Effector memory CD8-positive, alpha-beta T cell (primary cell): ENCODE results near the gene ACACA.

Experiments
- ATAC-seq: fragments of 150-1000 bp; cut with Tn5 transposase; replicated peaks from 2 replicates; pipeline ENCODE4 v1.10.0; 2021; ENCODE audit warnings: mild to moderate bottlenecking, moderate library complexity
- DNase-seq, 3 experiments: peaks; one replicate each; pipeline ENCODE4 v3.0.0; 2021
- H3K27ac Mint-ChIP-seq, 2 donors: one replicate each; pipeline ENCODE4 v1.8.0; 2022; ENCODE audit warnings: mild to moderate bottlenecking in 2 of 2, mixed read lengths in 2 of 2, moderate library complexity in 2 of 2
- H3K27me3 Mint-ChIP-seq, 2 donors: one replicate each; pipeline ENCODE4 v1.8.0; 2022; ENCODE audit warnings: mixed read lengths in 2 of 2
- H3K36me3 Mint-ChIP-seq: one replicate; pipeline ENCODE4 v1.8.0; 2022; ENCODE audit warnings: mild to moderate bottlenecking, moderate library complexity, mixed read lengths; ENCODE audit not compliant: insufficient read depth
- H3K4me1 Mint-ChIP-seq, 2 donors: one replicate each; pipeline ENCODE4 v1.8.0; 2022; ENCODE audit warnings: low read depth in 2 of 2, mixed read lengths in 2 of 2
- H3K4me3 Mint-ChIP-seq, 2 donors: one replicate each; pipeline ENCODE4 v1.8.0; 2022; ENCODE audit warnings: mild to moderate bottlenecking in 2 of 2, mixed read lengths in 2 of 2, moderate library complexity in 2 of 2
- H3K9me3 Mint-ChIP-seq, 2 donors: one replicate each; pipeline ENCODE4 v1.8.0; 2022; ENCODE audit warnings: mixed read lengths in 2 of 2

Gene ACACA

GRCh38 chr17:37212179-37212578 lies 194.5 kb downstream of the ACACA start:
- Mint-ChIP-seq H3K27me3 (no peaks in the 10 kb centered on the region), H3K4me3 (no peak overlapping the region), H3K27ac (no peak overlapping the region), H3K36me3 (peaks cover 4% of the 10 kb centered on the region), H3K4me1 (no peaks in the 10 kb centered on the region), H3K9me3 (no peaks in the 10 kb centered on the region)
- no peak for ATAC-seq
- no peak for DNase-seq

DNA sequence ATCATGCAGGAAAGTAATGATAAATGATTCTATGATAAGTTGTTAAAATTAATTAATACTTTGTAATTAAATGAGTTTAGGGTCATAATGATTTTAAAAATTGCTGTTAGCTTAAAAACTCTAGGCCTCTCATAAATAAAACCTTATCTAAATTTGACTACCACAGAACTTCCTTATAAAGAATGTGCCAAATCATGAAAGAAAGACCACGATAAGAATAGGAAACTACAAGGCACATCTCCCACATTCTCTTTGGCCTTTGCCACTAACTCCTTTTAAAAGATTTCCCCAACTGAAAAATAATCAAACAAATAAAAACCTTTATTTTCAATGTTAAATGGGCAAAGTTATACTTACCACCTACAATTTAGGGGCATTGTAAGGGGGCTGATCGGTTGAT lies 195.5 kb downstream of the ACACA start:
- H3K4me1 Mint-ChIP-seq, result no peaks in the 10 kb centered on the region

GRCh38 chr17:37207103-37207502 lies 199.5 kb downstream of the ACACA start:
- Mint-ChIP-seq H3K27ac (no peak overlapping the region), H3K9me3 (no peaks in the 10 kb centered on the region), H3K36me3 (peaks cover 8% of the 10 kb centered on the region), H3K27me3 (no peaks in the 10 kb centered on the region), H3K4me1 (no peaks in the 10 kb centered on the region), H3K4me3 (no peak overlapping the region)
- ATAC-seq, result no peak
- no peak for DNase-seq

More for the DNA sequence above, 195.5 kb downstream of the ACACA start:
- no peak for DNase-seq
- H3K36me3 Mint-ChIP-seq, result no peaks in the 10 kb centered on the region
- no peaks in the 10 kb centered on the region for H3K27me3 Mint-ChIP-seq
- H3K27ac Mint-ChIP-seq, result no peak overlapping the region
- H3K4me3 Mint-ChIP-seq, result no peak overlapping the region
- ATAC-seq, result no peak
- H3K9me3 Mint-ChIP-seq, result no peaks in the 10 kb centered on the region

DNA sequence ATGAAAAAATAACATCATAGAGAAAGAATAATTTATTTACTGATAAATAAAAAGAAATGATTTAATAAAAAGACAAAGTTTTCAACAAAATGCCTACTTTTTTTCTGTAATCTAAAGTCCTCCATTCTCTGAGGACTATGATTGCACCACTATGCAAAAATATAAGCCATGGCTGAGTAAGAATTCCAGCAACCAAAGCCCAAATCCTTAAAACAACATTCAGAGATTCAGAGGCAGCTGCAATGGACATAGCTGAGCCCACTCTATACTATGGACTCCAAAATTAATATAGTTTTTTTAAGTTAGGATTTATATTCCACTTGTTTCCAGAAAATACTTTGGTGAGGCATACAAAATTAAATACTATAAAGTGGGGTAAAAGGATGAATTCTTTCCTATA lies 200.3 kb downstream of the ACACA start:
- Mint-ChIP-seq H3K27ac (no peak overlapping the region), H3K4me1 (no peaks in the 10 kb centered on the region), H3K9me3 (no peaks in the 10 kb centered on the region)

GRCh38 chr17:37200497-37200896 lies 206.1 kb downstream of the ACACA start:
- no peak for DNase-seq
- H3K9me3 Mint-ChIP-seq, result no peaks in the 10 kb centered on the region
- ATAC-seq, result no peak
- H3K27me3 Mint-ChIP-seq, result no peaks in the 10 kb centered on the region
- no peak overlapping the region for H3K4me3 Mint-ChIP-seq
- no peak overlapping the region for H3K27ac Mint-ChIP-seq
- H3K36me3 Mint-ChIP-seq, result peaks cover 9% of the 10 kb centered on the region
- H3K4me1 Mint-ChIP-seq, result no peaks in the 10 kb centered on the region

More for the DNA sequence above, 200.3 kb downstream of the ACACA start:
- ATAC-seq, result no peak
- Mint-ChIP-seq H3K4me3 (no peak overlapping the region), H3K36me3 (peaks cover 11% of the 10 kb centered on the region), H3K27me3 (no peaks in the 10 kb centered on the region)
- no peak for DNase-seq

DNA sequence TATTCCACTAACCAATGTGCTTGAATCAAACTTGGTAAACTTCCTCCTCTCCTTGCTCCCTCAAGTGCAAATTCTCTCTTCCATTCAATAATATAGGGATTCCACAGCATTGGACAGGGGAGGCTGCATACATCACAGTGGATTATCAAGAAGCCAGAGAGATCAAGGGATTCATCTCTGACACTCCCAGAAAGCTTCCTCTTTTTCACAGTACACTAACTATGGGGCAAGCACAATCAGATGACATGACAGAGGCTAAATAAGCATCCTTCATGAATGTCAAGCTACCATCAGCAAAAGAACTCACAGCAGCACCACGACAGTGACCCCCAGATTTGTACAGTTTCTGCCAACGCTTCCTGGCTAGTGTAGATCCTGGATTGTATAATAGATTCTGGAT lies 209.3 kb downstream of the ACACA start:
- H3K27ac Mint-ChIP-seq, result no peak overlapping the region
- no peaks in the 10 kb centered on the region for H3K4me1 Mint-ChIP-seq
- no peaks in the 10 kb centered on the region for H3K27me3 Mint-ChIP-seq
- no peak for DNase-seq
- H3K9me3 Mint-ChIP-seq, result no peaks in the 10 kb centered on the region
- no peak overlapping the region for H3K4me3 Mint-ChIP-seq
- H3K36me3 Mint-ChIP-seq, result peaks cover 4% of the 10 kb centered on the region
- ATAC-seq, result no peak

DNA sequence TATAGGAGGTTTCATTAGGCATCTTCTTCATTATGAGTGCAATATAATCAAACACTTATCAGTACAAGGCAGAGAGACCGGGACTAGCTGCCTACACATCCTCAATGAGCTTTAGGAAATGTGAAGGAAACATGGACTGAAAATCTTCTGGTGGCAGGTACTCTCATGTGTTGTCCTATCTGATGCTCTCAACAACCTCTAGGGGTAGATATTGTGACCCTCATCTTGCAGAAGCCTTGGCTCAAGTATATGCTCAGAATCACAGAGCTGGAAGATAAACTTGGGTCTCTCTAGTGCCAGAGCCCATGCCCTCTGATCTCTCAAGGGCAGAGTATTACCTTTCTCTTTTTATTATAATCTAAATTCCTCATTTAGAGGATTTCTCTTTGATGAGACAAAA lies 212.4 kb downstream of the ACACA start:
- H3K27me3 Mint-ChIP-seq, result no peaks in the 10 kb centered on the region
- no peaks in the 10 kb centered on the region for H3K9me3 Mint-ChIP-seq
- H3K4me3 Mint-ChIP-seq, result no peak overlapping the region
- DNase-seq, result no peak
- H3K27ac Mint-ChIP-seq, result no peak overlapping the region
- ATAC-seq, result no peak
- peaks cover 7% of the 10 kb centered on the region for H3K36me3 Mint-ChIP-seq
- no peaks in the 10 kb centered on the region for H3K4me1 Mint-ChIP-seq

DNA sequence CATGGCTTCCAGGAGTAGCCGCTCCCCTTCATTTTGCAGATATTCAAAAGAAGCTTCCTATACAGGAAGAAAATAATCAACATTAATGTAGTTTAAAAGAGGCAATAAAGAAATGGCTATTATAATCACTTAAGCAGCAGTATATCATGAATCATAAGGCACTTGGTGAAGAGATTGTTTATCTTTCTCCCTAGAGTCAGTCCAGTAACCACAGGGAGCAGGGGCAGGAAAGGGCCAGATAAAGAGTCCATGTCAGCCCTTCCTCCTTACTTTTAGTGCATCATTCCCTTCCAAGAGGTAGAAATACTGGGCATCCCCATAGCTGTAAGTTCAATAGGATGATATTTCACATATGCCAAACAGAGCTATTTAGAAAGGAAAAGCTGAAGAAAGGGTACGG lies 215.4 kb downstream of the ACACA start:
- H3K27me3 Mint-ChIP-seq, result no peaks in the 10 kb centered on the region
- no peaks in the 10 kb centered on the region for H3K4me1 Mint-ChIP-seq
- no peak overlapping the region for H3K27ac Mint-ChIP-seq
- no peak for DNase-seq
- no peak for ATAC-seq
- H3K9me3 Mint-ChIP-seq, result no peaks in the 10 kb centered on the region
- no peak overlapping the region for H3K4me3 Mint-ChIP-seq
- H3K36me3 Mint-ChIP-seq, result peaks cover 9% of the 10 kb centered on the region

GRCh38 chr17:37190493-37190892 lies 216.1 kb downstream of the ACACA start:
- Mint-ChIP-seq H3K36me3 (peaks cover 9% of the 10 kb centered on the region), H3K4me1 (no peaks in the 10 kb centered on the region)

DNA sequence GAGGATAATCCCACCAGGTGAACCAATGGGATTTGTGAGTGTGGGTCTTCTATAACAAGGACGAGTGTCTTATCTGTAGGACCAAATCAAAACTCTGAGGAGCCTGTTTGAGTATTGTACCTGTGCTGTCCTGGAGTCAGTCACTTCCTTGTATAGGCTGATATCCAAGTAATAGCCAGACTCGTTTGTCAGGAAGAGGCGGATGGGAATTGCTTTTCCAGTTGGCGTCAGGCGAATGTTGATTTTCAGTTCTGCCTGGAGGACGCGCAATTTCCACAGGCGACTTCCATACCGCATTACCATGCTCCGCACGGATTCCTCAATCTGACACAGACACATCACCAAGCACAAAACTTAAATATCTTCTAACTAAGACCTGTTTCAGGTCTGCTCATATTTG lies 218.5 kb downstream of the ACACA start:
- Mint-ChIP-seq H3K27me3 (no peaks in the 10 kb centered on the region), H3K4me3 (no peak overlapping the region), H3K36me3 (peaks cover 12% of the 10 kb centered on the region)

More at GRCh38 chr17:37190493-37190892, 216.1 kb downstream of the ACACA start:
- no peak overlapping the region for H3K4me3 Mint-ChIP-seq
- H3K27me3 Mint-ChIP-seq, result no peaks in the 10 kb centered on the region
- ATAC-seq, result no peak
- H3K27ac Mint-ChIP-seq, result no peak overlapping the region
- no peak for DNase-seq
- H3K9me3 Mint-ChIP-seq, result no peaks in the 10 kb centered on the region

DNA sequence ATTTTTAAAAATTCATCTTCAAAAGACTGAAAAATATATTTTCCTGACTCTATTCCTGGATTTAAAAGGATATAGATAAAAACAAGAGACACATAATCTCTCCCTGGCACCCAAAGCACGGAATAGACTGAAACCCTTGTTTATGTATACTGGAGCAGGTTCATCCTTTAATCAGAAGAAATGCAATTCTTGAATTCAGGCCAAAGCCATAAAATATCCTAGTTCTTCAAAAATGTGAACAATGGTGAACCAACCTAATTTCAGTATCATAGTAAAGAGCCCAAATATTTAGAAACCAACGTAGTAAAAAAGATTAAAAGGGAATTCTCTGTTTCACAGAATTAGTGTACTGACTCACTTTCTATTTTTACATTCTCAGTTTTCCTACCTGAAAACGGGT lies 219.4 kb downstream of the ACACA start:
- H3K36me3 Mint-ChIP-seq, result peaks cover 12% of the 10 kb centered on the region
- H3K4me1 Mint-ChIP-seq, result no peaks in the 10 kb centered on the region
- DNase-seq, result no peak
- H3K4me3 Mint-ChIP-seq, result no peak overlapping the region
- no peak overlapping the region for H3K27ac Mint-ChIP-seq
- no peaks in the 10 kb centered on the region for H3K9me3 Mint-ChIP-seq
- no peaks in the 10 kb centered on the region for H3K27me3 Mint-ChIP-seq
- ATAC-seq, result no peak

More for the DNA sequence above, 218.5 kb downstream of the ACACA start:
- Mint-ChIP-seq H3K27ac (no peak overlapping the region), H3K4me1 (no peaks in the 10 kb centered on the region), H3K9me3 (no peaks in the 10 kb centered on the region)
- DNase-seq (no peak), ATAC-seq (no peak)

DNA sequence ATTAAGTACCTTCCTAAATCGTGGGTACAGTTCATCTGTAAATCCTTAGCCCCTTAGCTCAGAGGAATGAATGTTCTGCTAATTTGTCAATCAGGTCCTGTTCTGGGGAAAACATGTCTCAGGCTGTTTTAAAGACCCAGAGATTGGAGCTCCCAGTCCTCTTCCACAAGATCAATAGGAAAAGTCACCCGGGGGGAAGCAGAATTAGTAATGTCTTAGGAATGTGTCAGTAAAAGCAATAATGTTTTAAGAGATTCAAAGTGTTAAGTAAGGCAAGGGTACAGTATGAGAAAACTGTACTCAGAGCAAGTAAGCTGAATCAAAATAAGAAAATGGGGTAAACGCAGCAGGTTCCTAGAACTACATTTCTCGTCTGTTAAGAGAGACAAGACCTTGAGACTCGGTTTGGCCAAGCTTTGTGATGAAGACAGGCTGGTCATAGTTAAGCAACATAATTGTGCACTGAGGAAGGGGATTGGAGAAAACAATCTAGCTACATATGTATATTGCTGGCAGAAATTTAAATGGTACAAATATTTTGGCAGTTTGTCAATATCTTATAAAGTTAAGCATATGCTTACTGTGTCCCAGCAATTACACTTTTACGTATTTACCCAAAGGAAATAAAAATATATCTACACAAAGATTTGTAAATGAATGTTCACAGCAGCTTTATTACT lies 223.7 kb downstream of the ACACA start:
- no peak for ATAC-seq
- Mint-ChIP-seq H3K9me3 (no peaks in the 10 kb centered on the region), H3K4me3 (no peak overlapping the region), H3K36me3 (peaks cover 21% of the 10 kb centered on the region), H3K27ac (no peak overlapping the region), H3K27me3 (no peaks in the 10 kb centered on the region), H3K4me1 (no peaks in the 10 kb centered on the region)
- no peak for DNase-seq

DNA sequence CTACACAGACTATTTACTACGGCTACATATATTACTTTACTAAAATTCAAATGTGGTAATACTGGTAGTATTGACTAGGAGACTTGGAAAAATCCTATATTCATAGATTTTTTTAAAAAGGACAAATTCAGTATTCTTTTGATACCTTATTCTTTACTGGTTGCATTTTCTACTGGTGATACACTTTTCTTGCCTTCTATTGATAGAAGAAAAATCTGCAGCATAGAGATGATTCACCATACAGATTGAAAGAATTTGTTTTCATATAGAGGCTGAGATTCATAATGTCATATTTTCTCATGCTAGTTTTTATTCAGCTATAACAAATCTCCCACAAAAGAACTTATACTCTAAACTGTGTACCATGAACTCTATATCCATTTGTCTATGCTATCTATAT lies 226.3 kb downstream of the ACACA start:
- DNase-seq (no peak), ATAC-seq (no peak)
- Mint-ChIP-seq H3K27me3 (no peaks in the 10 kb centered on the region), H3K4me3 (no peak overlapping the region), H3K4me1 (no peaks in the 10 kb centered on the region), H3K9me3 (no peaks in the 10 kb centered on the region), H3K36me3 (peaks cover 18% of the 10 kb centered on the region), H3K27ac (no peak overlapping the region)

GRCh38 chr17:37179893-37180292 lies 226.7 kb downstream of the ACACA start:
- ATAC-seq, result no peak
- Mint-ChIP-seq H3K36me3 (peaks cover 18% of the 10 kb centered on the region), H3K4me3 (no peak overlapping the region), H3K4me1 (no peaks in the 10 kb centered on the region), H3K27ac (no peak overlapping the region), H3K27me3 (no peaks in the 10 kb centered on the region), H3K9me3 (no peaks in the 10 kb centered on the region)
- no peak for DNase-seq
